Effector memory CD8-positive, alpha-beta T cell (primary cell): ENCODE data around the gene MFF.

ENCODE experiments used
- ATAC-seq: fragments of 150-1000 bp; cut with Tn5 transposase; replicated peaks from 2 replicates; pipeline ENCODE4 v1.10.0; 2021; ENCODE audit warnings: mild to moderate bottlenecking, moderate library complexity
- DNase-seq, 3 experiments: peaks; one replicate each; pipeline ENCODE4 v3.0.0; 2021
- H3K27ac Mint-ChIP-seq, 2 donors: one replicate each; pipeline ENCODE4 v1.8.0; 2022; ENCODE audit warnings: mild to moderate bottlenecking in 2 of 2, mixed read lengths in 2 of 2, moderate library complexity in 2 of 2
- H3K27me3 Mint-ChIP-seq, 2 donors: one replicate each; pipeline ENCODE4 v1.8.0; 2022; ENCODE audit warnings: mixed read lengths in 2 of 2
- H3K36me3 Mint-ChIP-seq: one replicate; pipeline ENCODE4 v1.8.0; 2022; ENCODE audit warnings: mild to moderate bottlenecking, moderate library complexity, mixed read lengths; ENCODE audit not compliant: insufficient read depth
- H3K4me1 Mint-ChIP-seq, 2 donors: one replicate each; pipeline ENCODE4 v1.8.0; 2022; ENCODE audit warnings: low read depth in 2 of 2, mixed read lengths in 2 of 2
- H3K4me3 Mint-ChIP-seq, 2 donors: one replicate each; pipeline ENCODE4 v1.8.0; 2022; ENCODE audit warnings: mild to moderate bottlenecking in 2 of 2, mixed read lengths in 2 of 2, moderate library complexity in 2 of 2
- H3K9me3 Mint-ChIP-seq, 2 donors: one replicate each; pipeline ENCODE4 v1.8.0; 2022; ENCODE audit warnings: mixed read lengths in 2 of 2
- total RNA-seq, 9 experiments: gene quantifications; one replicate each; lab custom pipeline; 2026; lab: John Stamatoyannopoulos, UW

MFF gene, protein sequence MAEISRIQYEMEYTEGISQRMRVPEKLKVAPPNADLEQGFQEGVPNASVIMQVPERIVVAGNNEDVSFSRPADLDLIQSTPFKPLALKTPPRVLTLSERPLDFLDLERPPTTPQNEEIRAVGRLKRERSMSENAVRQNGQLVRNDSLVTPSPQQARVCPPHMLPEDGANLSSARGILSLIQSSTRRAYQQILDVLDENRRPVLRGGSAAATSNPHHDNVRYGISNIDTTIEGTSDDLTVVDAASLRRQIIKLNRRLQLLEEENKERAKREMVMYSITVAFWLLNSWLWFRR
- 44.8 to 66.4 (median 58.4) reads per million in 9 experiments for total RNA-seq

GRCh38 chr2:227324995-227325838 is at the start of gene MFF:
Gene MFF (plus strand): TSS chr2:227325251. CDS start chr2:227330666, 5,415 bp downstream.
- H3K27me3 Mint-ChIP-seq: peaks cover 0 to 9% of the 10 kb centered on the region in 2 donors
- peaks cover 28 to 33% of the 10 kb centered on the region in 2 donors for H3K4me1 Mint-ChIP-seq
- H3K9me3 Mint-ChIP-seq: no peaks in the 10 kb centered on the region
- H3K27ac Mint-ChIP-seq: peak within 1 kb of the TSS; percentile 86 to 93
- peak within 1 kb of the TSS; percentile 91 to 92 for H3K4me3 Mint-ChIP-seq
- peak; percentile 97 for ATAC-seq
- peak; percentile 92 for DNase-seq
- H3K36me3 Mint-ChIP-seq: peaks cover 26% of the 10 kb centered on the region

GRCh38 chr2:227280895-227281294 is 44.2 kb upstream of the MFF start:
- Mint-ChIP-seq H3K27me3 (peaks cover 0 to 6% of the 10 kb centered on the region in 2 donors), H3K4me3 (no peak overlapping the region), H3K27ac (no peak overlapping the region), H3K36me3 (no peaks in the 10 kb centered on the region), H3K9me3 (no peaks in the 10 kb centered on the region), H3K4me1 (no peaks in the 10 kb centered on the region)
- ATAC-seq (no peak), DNase-seq (no peak)

- H3K27me3 Mint-ChIP-seq: no peaks in the 10 kb centered on the region
- no peaks in the 10 kb centered on the region for H3K36me3 Mint-ChIP-seq
- H3K4me1 Mint-ChIP-seq: no peaks in the 10 kb centered on the region
- no peak overlapping the region for H3K4me3 Mint-ChIP-seq
- no peak for DNase-seq
- H3K9me3 Mint-ChIP-seq: no peaks in the 10 kb centered on the region
- H3K27ac Mint-ChIP-seq: no peak overlapping the region
- no peak for ATAC-seq
Observed at GRCh38 chr2:227285741-227286236, 39.3 kb upstream of the MFF start.

- no peak for ATAC-seq
- H3K4me3 Mint-ChIP-seq: no peak overlapping the region
- H3K27ac Mint-ChIP-seq: no peak overlapping the region
Observed at GRCh38 chr2:227287771-227288170, 37.3 kb upstream of the MFF start.

DNA sequence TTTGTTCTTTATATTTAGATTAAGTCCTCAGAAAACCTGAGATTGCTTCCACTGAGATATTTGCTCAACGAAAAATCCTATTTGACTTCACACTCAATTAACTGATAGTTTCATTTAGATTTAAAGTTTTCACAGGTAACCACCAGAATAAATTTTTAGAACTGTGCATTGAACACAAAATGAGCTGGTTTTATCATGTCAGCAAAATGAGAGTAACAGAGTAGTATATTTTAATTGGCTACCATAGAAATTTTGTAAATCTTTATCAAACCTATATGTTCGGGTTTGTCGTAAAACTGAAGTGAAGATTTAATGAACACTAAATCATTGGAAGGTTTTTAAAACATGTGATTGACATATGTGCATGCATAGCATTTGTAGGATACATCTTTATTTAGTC is 32.7 kb upstream of the MFF start:
- Mint-ChIP-seq H3K9me3 (no peaks in the 10 kb centered on the region), H3K36me3 (no peaks in the 10 kb centered on the region), H3K27me3 (no peaks in the 10 kb centered on the region), H3K27ac (no peak overlapping the region), H3K4me3 (no peak overlapping the region), H3K4me1 (no peaks in the 10 kb centered on the region)
- DNase-seq (no peak), ATAC-seq (no peak)

More at GRCh38 chr2:227287771-227288170, 37.3 kb upstream of the MFF start:
- H3K36me3 Mint-ChIP-seq: no peaks in the 10 kb centered on the region
- no peaks in the 10 kb centered on the region for H3K27me3 Mint-ChIP-seq
- H3K4me1 Mint-ChIP-seq: no peaks in the 10 kb centered on the region
- H3K9me3 Mint-ChIP-seq: no peaks in the 10 kb centered on the region
- DNase-seq: no peak

- Mint-ChIP-seq H3K9me3 (no peaks in the 10 kb centered on the region), H3K27me3 (no peaks in the 10 kb centered on the region)
- ATAC-seq: no peak
Observed at GRCh38 chr2:227293531-227293930, 31.5 kb upstream of the MFF start.

GRCh38 chr2:227295806-227296205 is 29.2 kb upstream of the MFF start:
- H3K36me3 Mint-ChIP-seq: no peaks in the 10 kb centered on the region
- H3K27me3 Mint-ChIP-seq: no peaks in the 10 kb centered on the region
- H3K27ac Mint-ChIP-seq: no peak overlapping the region
- DNase-seq (no peak), ATAC-seq (no peak)
- no peaks in the 10 kb centered on the region for H3K4me1 Mint-ChIP-seq
- no peaks in the 10 kb centered on the region for H3K9me3 Mint-ChIP-seq
- no peak overlapping the region for H3K4me3 Mint-ChIP-seq

More at GRCh38 chr2:227293531-227293930, 31.5 kb upstream of the MFF start:
- Mint-ChIP-seq H3K4me3 (no peak overlapping the region), H3K27ac (no peak overlapping the region), H3K36me3 (no peaks in the 10 kb centered on the region), H3K4me1 (no peaks in the 10 kb centered on the region)
- DNase-seq: no peak

GRCh38 chr2:227296671-227297405 is 28.2 kb upstream of the MFF start:
- Mint-ChIP-seq H3K4me1 (no peaks in the 10 kb centered on the region), H3K9me3 (no peaks in the 10 kb centered on the region), H3K27me3 (no peaks in the 10 kb centered on the region), H3K36me3 (no peaks in the 10 kb centered on the region), H3K4me3 (no peak overlapping the region), H3K27ac (peak overlapping the region in 1 of 2 donors; percentile 13)
- DNase-seq (no peak), ATAC-seq (no peak)

- DNase-seq (no peak), ATAC-seq (no peak)
- Mint-ChIP-seq H3K4me1 (no peaks in the 10 kb centered on the region), H3K27me3 (no peaks in the 10 kb centered on the region), H3K36me3 (peaks cover 2% of the 10 kb centered on the region), H3K9me3 (no peaks in the 10 kb centered on the region), H3K4me3 (no peak overlapping the region), H3K27ac (no peak overlapping the region)
Observed at GRCh38 chr2:227301523-227301922, 23.5 kb upstream of the MFF start.

GRCh38 chr2:227308784-227309183 is 16.3 kb upstream of the MFF start:
- Mint-ChIP-seq H3K4me3 (no peak overlapping the region), H3K4me1 (no peaks in the 10 kb centered on the region), H3K27ac (no peak overlapping the region), H3K9me3 (no peaks in the 10 kb centered on the region), H3K27me3 (no peaks in the 10 kb centered on the region), H3K36me3 (peaks cover 3% of the 10 kb centered on the region)
- DNase-seq: no peak
- no peak for ATAC-seq

DNA sequence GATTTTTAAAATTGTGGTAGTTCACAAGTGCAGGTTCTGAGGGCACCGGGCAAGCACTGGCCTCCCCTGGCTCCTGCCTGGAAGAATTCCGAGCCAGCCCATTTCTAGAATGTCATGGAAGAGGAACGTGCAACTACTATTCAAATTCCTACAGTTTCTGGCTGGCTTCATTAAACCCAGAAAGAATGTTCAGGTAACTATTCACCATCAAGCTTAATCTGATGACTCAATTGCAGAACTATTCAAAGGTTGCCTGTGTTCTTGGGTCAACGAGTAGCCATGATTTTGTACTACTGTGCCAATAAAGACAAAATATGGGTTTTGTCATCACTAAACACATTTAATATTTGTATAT is 14.3 kb upstream of the MFF start:
- Mint-ChIP-seq H3K27me3 (no peaks in the 10 kb centered on the region), H3K9me3 (no peaks in the 10 kb centered on the region), H3K36me3 (peaks cover 3% of the 10 kb centered on the region), H3K27ac (no peak overlapping the region), H3K4me1 (no peaks in the 10 kb centered on the region), H3K4me3 (no peak overlapping the region)
- DNase-seq (no peak), ATAC-seq (no peak)

- H3K4me3 Mint-ChIP-seq: no peak overlapping the region
- no peaks in the 10 kb centered on the region for H3K4me1 Mint-ChIP-seq
- no peak for DNase-seq
- no peak for ATAC-seq
- no peak overlapping the region for H3K27ac Mint-ChIP-seq
- no peaks in the 10 kb centered on the region for H3K36me3 Mint-ChIP-seq
- H3K9me3 Mint-ChIP-seq: no peaks in the 10 kb centered on the region
- H3K27me3 Mint-ChIP-seq: peaks cover 0 to 4% of the 10 kb centered on the region in 2 donors
Observed at GRCh38 chr2:227311861-227312506, 13.1 kb upstream of the MFF start.

DNA sequence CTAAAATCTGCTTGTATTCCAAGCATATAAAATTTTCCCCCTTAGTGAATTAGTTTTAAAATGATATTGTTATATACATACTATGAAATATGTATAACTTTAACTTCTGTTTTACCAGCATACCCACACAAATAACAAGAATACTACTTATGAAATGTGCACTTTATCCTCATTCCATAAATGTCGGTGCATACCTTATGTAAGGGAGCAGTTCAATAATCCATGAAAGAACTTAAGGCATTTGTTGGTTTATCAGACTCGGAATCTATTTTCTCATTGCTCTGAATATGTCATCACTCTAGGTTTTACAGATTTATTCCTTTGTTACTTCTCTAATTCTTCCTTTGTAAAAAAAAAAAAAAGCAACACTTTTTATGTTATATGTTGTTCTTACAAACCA is 12.5 kb upstream of the MFF start:
- no peaks in the 10 kb centered on the region for H3K36me3 Mint-ChIP-seq
- ATAC-seq: no peak
- no peak for DNase-seq

More for the DNA sequence above, 12.5 kb upstream of the MFF start:
- Mint-ChIP-seq H3K27me3 (peaks cover 2 to 8% of the 10 kb centered on the region in 2 donors), H3K4me3 (no peak overlapping the region), H3K4me1 (no peaks in the 10 kb centered on the region), H3K9me3 (peaks cover 0 to under 1% of the 10 kb centered on the region in 2 donors), H3K27ac (no peak overlapping the region)
